HCT116 (cell line): ENCODE data around the gene TSPOAP1. TPM values are rescaled to one million over a fixed set of nuclear protein-coding genes. Genes with fewer than 3 reads are reported as not detected.

Experiments
- ATAC-seq: fragments of 200-7000 bp; cut with Tn5 transposase; 2 replicates; pipeline ENCODE4 v1.9.1; 2020; ENCODE audit warnings: mild to moderate bottlenecking, moderate library complexity
- BruUV-seq: library from RNA; stranded (reverse); fragments of 400-500 nt; replicated peaks from 2 replicates; lab custom pipeline; 2021; lab: Mats Ljungman, UMichigan
- CTCF ChIA-PET: fragments of 300-600 bp; sonication (Branson Sonifier 250); formaldehyde crosslinking; loops from one replicate; lab custom pipeline; 2021; ENCODE audit warnings: antibody characterized with exemption; lab: Charles Lee
- POLR2A ChIA-PET: fragments of 300-600, 350-600 bp; sonication (Branson Sonifier 250); formaldehyde crosslinking; loops from one replicate; lab custom pipeline; 2021; ENCODE audit warnings: antibody characterized with exemption; lab: Charles Lee
- RAD21 ChIA-PET, 2 experiments: fragments of 300-600 bp; sonication (Branson Sonifier 250); formaldehyde crosslinking; loops; one replicate each; lab custom pipeline; 2023; ENCODE audit warnings: low total read pairs in 2 of 2; ENCODE audit not compliant: uncharacterized antibody in 2 of 2, unreplicated experiment in 2 of 2, low non-redundant PET in 1 of 2; lab: Charles Lee
- DNase-seq: peaks from one replicate; pipeline ENCODE4 v3.0.0-alpha.2; 2010; ENCODE audit warnings: low read depth, low spot score
- H2AFZ ChIP-seq: fragments of 200-600 bp; shearing (Covaris generic), sonication (generic); 2 replicates; pipeline ENCODE4 v1.6.1; 2017; ENCODE audit warnings: low read depth, mixed run types, mixed read lengths, antibody characterized with exemption, low read length; ENCODE audit not compliant: poor library complexity, severe bottlenecking
- H3K27ac ChIP-seq: 2 replicates; pipeline ENCODE4 v1.5.1; 2012; ENCODE audit warnings: low read depth, low read length
- H3K27me3 ChIP-seq: fragments of 200-600 bp; sonication (generic); 2 replicates; pipeline ENCODE4 v1.6.1; 2016; ENCODE audit warnings: mixed run types, low read length, mixed read lengths; ENCODE audit not compliant: insufficient read depth
- H3K36me3 ChIP-seq, 2 experiments: fragments of 200-500 bp in 1 of 2; fragments of 200-600 bp in 1 of 2; sonication (Bioruptor generic) in 1 of 2; sonication (generic) in 1 of 2; 2 replicates each; pipeline versions ENCODE4 v1.5.1 to v1.6.1; 2014 to 2016; ENCODE audit warnings: low read length in 2 of 2, inconsistent platforms in 1 of 2, mixed read lengths in 1 of 2, mixed run types in 1 of 2; ENCODE audit not compliant: insufficient read depth in 2 of 2, control insufficient read depth in 1 of 2
- H3K4me1 ChIP-seq, 2 experiments: fragments of 200-600 bp in 1 of 2; sonication (generic) in 1 of 2; 2 replicates each; pipeline versions ENCODE4 v1.5.1 to v1.6.1; 2012 to 2017; ENCODE audit warnings: low read length in 2 of 2, inconsistent platforms in 1 of 2, mild to moderate bottlenecking in 1 of 2, mixed read lengths in 1 of 2, mixed run types in 1 of 2, moderate library complexity in 1 of 2; ENCODE audit not compliant: insufficient read depth in 2 of 2, control insufficient read depth in 1 of 2
- H3K4me2 ChIP-seq: fragments of 200-600 bp; sonication (generic); 2 replicates; pipeline ENCODE4 v1.6.1; 2017; ENCODE audit warnings: mixed run types, low read length, mixed read lengths
- H3K4me3 ChIP-seq, 2 experiments: fragments of 200-600 bp in 1 of 2; sonication (generic) in 1 of 2; replicated peaks in 1 of 2; 2 replicates each; pipeline ENCODE4 v1.5.1; 2011 to 2016; ENCODE audit warnings: low read length in 2 of 2, control low read depth in 1 of 2, low read depth in 1 of 2, mild to moderate bottlenecking in 1 of 2, mixed read lengths in 1 of 2, mixed run types in 1 of 2
- H3K79me2 ChIP-seq: fragments of 200-600 bp; sonication (generic); 2 replicates; pipeline ENCODE4 v1.6.1; 2017; ENCODE audit warnings: mild to moderate bottlenecking, mixed run types, low read length, moderate library complexity, mixed read lengths; ENCODE audit not compliant: insufficient read depth
- H3K9ac ChIP-seq: fragments of 200-600 bp; sonication (generic); 2 replicates; pipeline ENCODE4 v1.6.1; 2016; ENCODE audit warnings: low read length, mixed read lengths
- H3K9me2 ChIP-seq: fragments of 200-600 bp; sonication (generic), shearing (Covaris generic); 2 replicates; pipeline ENCODE4 v1.6.1; 2017; ENCODE audit warnings: mixed run types, mild to moderate bottlenecking, moderate library complexity; ENCODE audit not compliant: insufficient read depth
- H3K9me3 ChIP-seq, 2 experiments: fragments of 200-500 bp in 1 of 2; fragments of 200-600 bp in 1 of 2; sonication (Bioruptor generic) in 1 of 2; sonication (generic) in 1 of 2; 2 replicates each; pipeline ENCODE4 v1.6.1; 2014 to 2017; ENCODE audit warnings: low read length in 2 of 2, mixed read lengths in 2 of 2, inconsistent platforms in 1 of 2, low read depth in 1 of 2, mild to moderate bottlenecking in 1 of 2, mixed run types in 1 of 2, moderate library complexity in 1 of 2; ENCODE audit not compliant: control insufficient read depth in 1 of 2, insufficient read depth in 1 of 2
- H4K20me1 ChIP-seq: fragments of 200-600 bp; sonication (generic), shearing (Covaris generic); 2 replicates; pipeline ENCODE4 v1.6.1; 2017; ENCODE audit warnings: mixed run types, mild to moderate bottlenecking, moderate library complexity; ENCODE audit not compliant: insufficient read depth
- CEBPB ChIP-seq: IDR thresholded peaks from 2 replicates; pipeline ENCODE4 v1.6.1; 2012; ENCODE audit warnings: low read depth
- EGR1 ChIP-seq: IDR thresholded peaks from 2 replicates; pipeline ENCODE4 v1.6.1; 2012; ENCODE audit warnings: low read depth
- EZH2 ChIP-seq: fragments of 200-600 bp; sonication (generic); IDR thresholded peaks from 2 replicates; pipeline ENCODE4 v1.6.1; 2017; ENCODE audit warnings: antibody characterized with exemption, mixed run types
- FOSL1 ChIP-seq: IDR thresholded peaks from 2 replicates; pipeline ENCODE4 v1.6.1; 2012; ENCODE audit warnings: low read depth
- JUND ChIP-seq: IDR thresholded peaks from 2 replicates; pipeline ENCODE4 v1.6.1; 2012
- POLR2A ChIP-seq: IDR thresholded peaks from 2 replicates; pipeline ENCODE4 v1.7.0; 2011; ENCODE audit warnings: borderline replicate concordance; ENCODE audit not compliant: insufficient read depth, insufficient read length; ENCODE audit errors: extremely low read depth
- SIN3A ChIP-seq: IDR thresholded peaks from 2 replicates; pipeline ENCODE4 v1.6.1; 2012; ENCODE audit warnings: low read depth
- TCF7L2 ChIP-seq: IDR thresholded peaks from 2 replicates; pipeline ENCODE4 v1.7.0; 2011; ENCODE audit warnings: borderline replicate concordance, inconsistent platforms; ENCODE audit not compliant: insufficient read depth, insufficient read length; ENCODE audit errors: extremely low read depth
- YY1 ChIP-seq: IDR thresholded peaks from 2 replicates; pipeline ENCODE4 v1.6.1; 2011; ENCODE audit warnings: low read length, low read depth, moderate library complexity, mild to moderate bottlenecking; ENCODE audit not compliant: insufficient replicate concordance; ENCODE audit errors: extremely low read depth
- ZNF274 ChIP-seq: fragments of 200-500 bp; sonication (Bioruptor generic); IDR thresholded peaks from 2 replicates; pipeline ENCODE4 v1.6.1; 2014; ENCODE audit warnings: mild to moderate bottlenecking, low read depth, low read length, inconsistent platforms
- intact Hi-C: fragments of 100-400 bp; cut with micrococcal nuclease; formaldehyde crosslinking; loops from 2 replicates; pipeline ENCODE4 v1.10.0; 2022
- total RNA-seq: library from RNA; stranded (reverse); gene quantifications from one replicate; pipeline ENCODE4 v1.2.1, GENCODE V29; 2021; ENCODE audit not compliant: unreplicated experiment
- TF ChIP-seq, protein P1 (sequence below): IDR thresholded peaks from 2 replicates; pipeline ENCODE4 v1.6.1; 2012; ENCODE audit warnings: low read depth
- TF ChIP-seq, protein P2 (sequence below): IDR thresholded peaks from 2 replicates; pipeline ENCODE4 v1.6.1; 2012
- TF ChIP-seq, protein P3 (sequence below): IDR thresholded peaks from 2 replicates; pipeline ENCODE4 v1.6.1; 2012

The TSPOAP1 gene
- total RNA-seq, 1 experiment from 2014 or later = 0.27 TPM

DNA sequence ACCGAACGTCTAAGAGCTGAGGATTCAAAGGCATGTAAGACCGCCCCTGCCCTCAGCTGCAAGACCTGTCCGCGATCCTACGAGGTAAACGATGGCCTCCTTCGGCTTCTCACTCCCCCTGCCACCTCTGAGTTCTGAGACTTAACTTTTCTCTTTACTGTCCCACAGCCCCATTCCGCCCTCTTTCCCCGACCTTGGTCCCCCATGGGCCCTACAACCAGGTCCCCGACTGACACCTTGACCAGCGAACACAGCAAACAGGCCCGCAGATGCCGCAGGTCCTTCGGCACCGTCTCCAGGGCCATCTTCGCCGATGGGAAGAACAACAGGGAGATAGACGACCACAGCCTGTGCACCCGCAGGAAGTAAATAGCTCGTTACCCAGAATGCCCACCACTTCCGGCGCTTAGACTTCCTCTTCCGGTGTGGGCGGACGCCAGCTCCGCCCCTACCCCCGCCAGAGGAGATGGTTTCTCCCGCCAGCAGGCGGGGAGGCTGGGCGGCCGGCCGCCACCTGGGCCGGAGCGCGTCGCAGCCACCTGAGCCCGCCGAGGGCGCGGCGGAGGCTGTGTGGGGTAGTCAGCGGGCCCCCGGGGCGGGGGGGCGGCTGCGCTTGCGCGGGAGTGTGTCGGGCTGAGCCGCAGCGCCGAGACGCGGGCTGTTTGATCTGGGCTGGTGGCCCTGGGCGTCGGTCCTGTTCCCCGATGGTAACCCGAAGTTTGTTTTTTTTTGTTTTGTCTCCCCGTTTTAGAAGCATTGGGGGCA lies 23.4 kb upstream of the TSPOAP1 start, which contains the start of gene SUPT4H1 (continued):
- TF ChIP-seq, protein P1, sequence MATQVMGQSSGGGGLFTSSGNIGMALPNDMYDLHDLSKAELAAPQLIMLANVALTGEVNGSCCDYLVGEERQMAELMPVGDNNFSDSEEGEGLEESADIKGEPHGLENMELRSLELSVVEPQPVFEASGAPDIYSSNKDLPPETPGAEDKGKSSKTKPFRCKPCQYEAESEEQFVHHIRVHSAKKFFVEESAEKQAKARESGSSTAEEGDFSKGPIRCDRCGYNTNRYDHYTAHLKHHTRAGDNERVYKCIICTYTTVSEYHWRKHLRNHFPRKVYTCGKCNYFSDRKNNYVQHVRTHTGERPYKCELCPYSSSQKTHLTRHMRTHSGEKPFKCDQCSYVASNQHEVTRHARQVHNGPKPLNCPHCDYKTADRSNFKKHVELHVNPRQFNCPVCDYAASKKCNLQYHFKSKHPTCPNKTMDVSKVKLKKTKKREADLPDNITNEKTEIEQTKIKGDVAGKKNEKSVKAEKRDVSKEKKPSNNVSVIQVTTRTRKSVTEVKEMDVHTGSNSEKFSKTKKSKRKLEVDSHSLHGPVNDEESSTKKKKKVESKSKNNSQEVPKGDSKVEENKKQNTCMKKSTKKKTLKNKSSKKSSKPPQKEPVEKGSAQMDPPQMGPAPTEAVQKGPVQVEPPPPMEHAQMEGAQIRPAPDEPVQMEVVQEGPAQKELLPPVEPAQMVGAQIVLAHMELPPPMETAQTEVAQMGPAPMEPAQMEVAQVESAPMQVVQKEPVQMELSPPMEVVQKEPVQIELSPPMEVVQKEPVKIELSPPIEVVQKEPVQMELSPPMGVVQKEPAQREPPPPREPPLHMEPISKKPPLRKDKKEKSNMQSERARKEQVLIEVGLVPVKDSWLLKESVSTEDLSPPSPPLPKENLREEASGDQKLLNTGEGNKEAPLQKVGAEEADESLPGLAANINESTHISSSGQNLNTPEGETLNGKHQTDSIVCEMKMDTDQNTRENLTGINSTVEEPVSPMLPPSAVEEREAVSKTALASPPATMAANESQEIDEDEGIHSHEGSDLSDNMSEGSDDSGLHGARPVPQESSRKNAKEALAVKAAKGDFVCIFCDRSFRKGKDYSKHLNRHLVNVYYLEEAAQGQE = no peak
- TF ChIP-seq FOSL1 = no peak; the same call in 1 of the 2 replicates

DNA sequence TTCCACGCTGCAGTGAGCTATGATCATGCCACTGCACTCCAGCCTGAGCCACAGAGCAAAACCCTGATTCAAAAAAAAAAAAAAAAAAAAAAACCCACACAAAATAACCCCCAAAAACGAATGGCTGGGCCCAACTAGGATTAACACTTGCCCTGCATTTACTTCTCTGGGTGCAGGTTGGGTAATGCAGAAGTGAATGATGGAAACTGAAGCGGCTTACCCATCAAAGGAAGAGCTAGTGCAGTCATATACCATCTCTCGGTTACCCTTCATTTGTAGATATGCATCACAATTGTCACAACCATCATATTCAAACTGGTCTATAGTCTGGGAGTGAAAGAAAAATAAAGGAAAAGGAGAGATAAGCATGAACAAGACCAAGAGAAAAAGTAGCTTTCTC lies 22.6 kb upstream of the TSPOAP1 start:
- intact Hi-C loops = no loop called here
- H3K27ac ChIP-seq = peak overlapping the region; percentile 73
- no peaks in the 10 kb centered on the region for H4K20me1 ChIP-seq
- H2AFZ ChIP-seq = no peak overlapping the region
- POLR2A ChIA-PET = interaction anchor here (0.6 to 2.2 kb wide), 9 partner anchors 14 to 76 kb away, joined by 4 to 39 read pairs (median 6); partner anchors contain the start of gene RNF43
- H3K4me3 ChIP-seq = peak overlapping the region; percentile 79 to 82
- DNase-seq (no peak), ATAC-seq (no peak)
- H3K9me3 ChIP-seq = no peaks in the 10 kb centered on the region
- TF ChIP-seq ZNF274 (no peak), EZH2 (no peak), TCF7L2 (no peak), POLR2A (no peak), EGR1 (no peak), CEBPB (no peak), JUND (no peak), SIN3A (no peak), FOSL1 (no peak), YY1 (no peak)
- TF ChIP-seq, protein P2, sequence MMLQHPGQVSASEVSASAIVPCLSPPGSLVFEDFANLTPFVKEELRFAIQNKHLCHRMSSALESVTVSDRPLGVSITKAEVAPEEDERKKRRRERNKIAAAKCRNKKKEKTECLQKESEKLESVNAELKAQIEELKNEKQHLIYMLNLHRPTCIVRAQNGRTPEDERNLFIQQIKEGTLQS = no peak
- TF ChIP-seq, protein P1 = no peak
- TF ChIP-seq, protein P3, sequence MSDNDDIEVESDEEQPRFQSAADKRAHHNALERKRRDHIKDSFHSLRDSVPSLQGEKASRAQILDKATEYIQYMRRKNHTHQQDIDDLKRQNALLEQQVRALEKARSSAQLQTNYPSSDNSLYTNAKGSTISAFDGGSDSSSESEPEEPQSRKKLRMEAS = no peak
- TF ChIP-seq, all 23 proteins: peak for 0
- ChIA-PET RAD21 (interaction anchor here (0.6 to 2.1 kb wide), 5 partner anchors 19 to 96 kb away, joined by 3 to 13 read pairs (median 3); partner anchors contain the start of gene RNF43 (in 1 of the 2)), CTCF (interaction anchor here (0.6 to 2.3 kb wide), 6 partner anchors 13 to 134 kb away, joined by 3 to 20 read pairs (median 4); partner anchors contain the start of gene RNF43)
- peaks cover 32% of the 10 kb centered on the region for H3K79me2 ChIP-seq
- TSS peak; percentile 47 for BruUV-seq
- H3K27me3 ChIP-seq = no peaks in the 10 kb centered on the region
- peaks cover 16 to 22% of the 10 kb centered on the region in 2 experiments for H3K4me1 ChIP-seq
- peaks cover 42 to 53% of the 10 kb centered on the region in 2 experiments; a peak in 3 of 4 replicates for H3K36me3 ChIP-seq
- peak overlapping the region; percentile 78 for H3K4me2 ChIP-seq
- no peaks in the 10 kb centered on the region for H3K9me2 ChIP-seq
- H3K9ac ChIP-seq = peak overlapping the region; percentile 80
